ENCODE results near the gene TMEM108. TPM values are rescaled to one million over a fixed set of nuclear protein-coding genes. Genes with fewer than 3 reads are reported as not detected.

The TMEM108 gene
- polyA plus RNA-seq, 1 donor, result 2.8 TPM

DNA sequence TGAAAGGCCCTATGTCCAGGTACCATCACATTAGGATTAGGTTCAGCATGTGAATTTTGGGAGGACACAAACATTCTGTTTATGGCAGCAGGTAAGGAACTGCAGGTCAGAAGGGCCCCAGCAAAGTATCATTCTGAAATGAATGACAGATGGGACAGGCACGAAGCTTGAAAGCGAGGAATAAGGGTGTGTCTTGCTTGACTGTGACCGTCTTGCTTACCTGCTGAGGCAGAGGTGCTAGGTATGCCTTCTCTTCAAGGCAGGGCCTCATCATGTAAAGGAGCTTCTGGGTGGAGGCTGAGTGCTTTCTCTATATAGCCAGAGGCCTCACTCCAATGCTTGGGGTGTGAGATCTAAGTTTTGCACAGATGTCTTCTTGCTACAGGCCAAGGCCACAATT, 41.4 kb downstream of the TMEM108 start:
- Histone ChIP-seq H3K27ac (ENCODE audit: low read length) (no peak overlapping the region), H3K36me3 (ENCODE audit: control insufficient read depth, insufficient read depth, low read length) (no peaks in the 10 kb centered on the region), H3K4me3 (ENCODE audit: low read length) (no peak overlapping the region), H3K9me3 (ENCODE audit: control insufficient read depth, low read depth, low read length) (no peaks in the 10 kb centered on the region), H3K27me3 (ENCODE audit: control insufficient read depth, insufficient read depth, low read length) (no peaks in the 10 kb centered on the region), H3K4me1 (ENCODE audit: control insufficient read depth, insufficient read depth, low read length) (no peaks in the 10 kb centered on the region)
- no CpG with 5 or more reads among the region's 3 CpGs for WGBS (ENCODE audit: insufficient coverage, low lambda C conversion rate)
- DNase-seq, result no peak

DNA sequence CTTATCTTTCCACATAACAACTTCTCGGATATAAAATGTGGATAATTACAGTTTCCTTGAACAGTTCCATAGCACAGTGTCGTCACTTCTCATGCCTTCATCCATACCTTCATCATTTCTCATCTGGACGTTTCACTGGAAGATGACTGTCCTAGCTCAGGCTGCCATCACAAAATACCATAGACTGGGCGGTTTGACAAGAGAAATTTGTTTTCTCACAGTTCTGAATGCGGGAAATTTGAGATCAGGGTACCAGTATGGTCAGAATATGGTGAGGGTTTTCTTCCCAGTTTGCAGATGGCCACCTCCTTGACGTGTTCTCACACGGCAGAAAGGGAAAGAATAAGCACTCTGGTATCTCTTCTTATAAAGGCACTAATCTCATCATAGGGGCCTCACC, 42.8 kb downstream of the TMEM108 start:
- no peak overlapping the region for H3K27ac ChIP-seq (ENCODE audit: low read length)
- no CpG with 5 or more reads among the region's 7 CpGs for WGBS (ENCODE audit: insufficient coverage, low lambda C conversion rate)
- H3K27me3 ChIP-seq (ENCODE audit: control insufficient read depth, insufficient read depth, low read length), result no peaks in the 10 kb centered on the region

DNA sequence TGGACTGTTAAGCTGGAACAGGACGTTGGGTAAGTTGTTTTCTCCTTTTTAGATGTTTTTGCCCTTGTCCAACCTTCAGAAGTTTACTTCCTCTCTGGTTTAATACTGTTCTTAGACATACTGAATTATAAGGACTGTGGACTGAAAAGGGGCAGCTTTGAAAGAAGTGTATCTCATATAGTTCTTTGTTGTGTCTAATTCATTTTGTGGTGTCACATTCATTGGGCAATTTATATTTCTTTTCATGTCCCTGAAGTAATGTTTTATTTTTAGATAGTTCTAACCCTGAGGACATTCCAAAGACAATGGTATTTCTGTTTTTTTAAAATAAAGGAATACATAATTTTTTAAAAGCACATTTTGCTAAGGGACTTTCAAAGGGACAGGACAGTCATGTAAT, 45.2 kb downstream of the TMEM108 start:
- no CpG with 5 or more reads among the region's 1 CpG for WGBS (ENCODE audit: insufficient coverage, low lambda C conversion rate)
- DNase-seq, result no peak
- no peaks in the 10 kb centered on the region for H3K36me3 ChIP-seq (ENCODE audit: control insufficient read depth, insufficient read depth, low read length)
- H3K4me1 ChIP-seq (ENCODE audit: control insufficient read depth, insufficient read depth, low read length), result no peaks in the 10 kb centered on the region
- H3K27me3 ChIP-seq (ENCODE audit: control insufficient read depth, insufficient read depth, low read length), result no peaks in the 10 kb centered on the region
- no peak overlapping the region for H3K4me3 ChIP-seq (ENCODE audit: low read length)
- H3K9me3 ChIP-seq (ENCODE audit: control insufficient read depth, low read depth, low read length), result no peaks in the 10 kb centered on the region
- H3K27ac ChIP-seq (ENCODE audit: low read length), result no peak overlapping the region

More for the DNA sequence above, 42.8 kb downstream of the TMEM108 start:
- no peak overlapping the region for H3K4me3 ChIP-seq (ENCODE audit: low read length)
- no peak for DNase-seq
- no peaks in the 10 kb centered on the region for H3K9me3 ChIP-seq (ENCODE audit: control insufficient read depth, low read depth, low read length)
- no peaks in the 10 kb centered on the region for H3K4me1 ChIP-seq (ENCODE audit: control insufficient read depth, insufficient read depth, low read length)
- no peaks in the 10 kb centered on the region for H3K36me3 ChIP-seq (ENCODE audit: control insufficient read depth, insufficient read depth, low read length)

DNA sequence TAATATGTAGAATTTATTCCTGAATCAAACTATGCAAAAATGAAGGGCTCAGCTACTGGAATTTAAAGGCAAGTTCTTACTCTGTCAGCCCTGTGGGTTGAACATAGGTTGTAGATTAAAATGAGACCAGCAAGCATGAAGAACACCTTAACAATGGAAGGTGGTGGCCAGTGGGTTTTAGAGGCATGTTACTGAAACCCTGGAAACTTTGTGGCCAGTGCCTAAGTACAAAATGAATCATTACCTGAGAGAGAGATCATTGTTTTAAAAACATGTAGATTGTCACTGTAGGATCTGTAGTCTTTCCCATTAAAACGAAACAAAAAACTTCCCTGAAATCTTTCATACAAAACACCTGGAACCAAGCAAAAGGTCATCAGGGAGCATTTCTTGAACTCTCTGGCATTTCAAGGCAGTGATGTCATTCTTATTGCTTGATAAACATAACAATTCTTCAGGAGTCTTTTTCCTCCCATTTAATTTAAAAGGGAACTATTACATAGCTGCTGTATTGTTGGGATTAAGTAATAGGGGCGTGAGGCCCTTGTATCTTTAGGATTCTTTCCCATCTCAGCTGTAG, 51.8 kb downstream of the TMEM108 start:
- Histone ChIP-seq H3K9me3 (ENCODE audit: control insufficient read depth, low read depth, low read length) (no peaks in the 10 kb centered on the region), H3K36me3 (ENCODE audit: control insufficient read depth, insufficient read depth, low read length) (no peaks in the 10 kb centered on the region), H3K4me1 (ENCODE audit: control insufficient read depth, insufficient read depth, low read length) (no peaks in the 10 kb centered on the region), H3K27me3 (ENCODE audit: control insufficient read depth, insufficient read depth, low read length) (no peaks in the 10 kb centered on the region), H3K4me3 (ENCODE audit: low read length) (no peak overlapping the region), H3K27ac (ENCODE audit: low read length) (no peak overlapping the region)
- no CpG with 5 or more reads among the region's 2 CpGs for WGBS (ENCODE audit: insufficient coverage, low lambda C conversion rate)
- no peak for DNase-seq

DNA sequence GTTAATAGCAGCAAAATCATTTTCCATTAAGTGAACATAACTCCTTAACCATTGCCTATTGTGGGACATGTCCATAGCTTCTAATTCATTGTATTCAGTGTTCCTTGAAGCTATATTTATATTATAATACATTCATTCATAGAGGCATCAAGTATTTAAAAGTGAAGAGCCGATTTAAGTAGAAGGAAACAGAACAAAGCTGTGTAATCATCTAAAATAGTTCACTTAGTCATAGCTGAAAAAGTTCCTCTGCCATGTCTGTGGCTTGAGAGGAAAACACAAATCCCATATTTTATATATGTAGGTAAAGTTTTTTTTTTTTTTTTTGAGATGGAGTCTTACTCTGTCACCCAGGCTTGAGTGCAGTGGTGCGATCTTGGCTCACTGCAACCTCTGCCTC, 54.5 kb downstream of the TMEM108 start:
- 100% methylated on average over 1 of the region's 2 CpGs for WGBS (ENCODE audit: insufficient coverage, low lambda C conversion rate)
- Histone ChIP-seq H3K4me3 (ENCODE audit: low read length) (no peak overlapping the region), H3K27me3 (ENCODE audit: control insufficient read depth, insufficient read depth, low read length) (no peaks in the 10 kb centered on the region), H3K36me3 (ENCODE audit: control insufficient read depth, insufficient read depth, low read length) (no peaks in the 10 kb centered on the region), H3K9me3 (ENCODE audit: control insufficient read depth, low read depth, low read length) (no peaks in the 10 kb centered on the region), H3K27ac (ENCODE audit: low read length) (no peak overlapping the region), H3K4me1 (ENCODE audit: control insufficient read depth, insufficient read depth, low read length) (no peaks in the 10 kb centered on the region)
- no peak for DNase-seq

GRCh38 chr3:133093366-133093765, 55.2 kb downstream of the TMEM108 start:
- Histone ChIP-seq H3K36me3 (ENCODE audit: control insufficient read depth, insufficient read depth, low read length) (no peaks in the 10 kb centered on the region), H3K4me1 (ENCODE audit: control insufficient read depth, insufficient read depth, low read length) (no peaks in the 10 kb centered on the region), H3K4me3 (ENCODE audit: low read length) (no peak overlapping the region), H3K9me3 (ENCODE audit: control insufficient read depth, low read depth, low read length) (no peaks in the 10 kb centered on the region), H3K27me3 (ENCODE audit: control insufficient read depth, insufficient read depth, low read length) (no peaks in the 10 kb centered on the region), H3K27ac (ENCODE audit: low read length) (no peak overlapping the region)
- DNase-seq, result no peak
- no CpG with 5 or more reads among the region's 1 CpG for WGBS (ENCODE audit: insufficient coverage, low lambda C conversion rate)

GRCh38 chr3:133096900-133097613, 58.9 kb downstream of the TMEM108 start:
- Histone ChIP-seq H3K9me3 (ENCODE audit: control insufficient read depth, low read depth, low read length) (no peaks in the 10 kb centered on the region), H3K27ac (ENCODE audit: low read length) (no peak overlapping the region), H3K4me1 (ENCODE audit: control insufficient read depth, insufficient read depth, low read length) (no peaks in the 10 kb centered on the region), H3K27me3 (ENCODE audit: control insufficient read depth, insufficient read depth, low read length) (no peaks in the 10 kb centered on the region), H3K36me3 (ENCODE audit: control insufficient read depth, insufficient read depth, low read length) (no peaks in the 10 kb centered on the region), H3K4me3 (ENCODE audit: low read length) (no peak overlapping the region)
- no peak for DNase-seq
- no CpG with 5 or more reads among the region's 3 CpGs for WGBS (ENCODE audit: insufficient coverage, low lambda C conversion rate)

GRCh38 chr3:133103706-133104105, 65.5 kb downstream of the TMEM108 start:
- Histone ChIP-seq H3K27ac (ENCODE audit: low read length) (no peak overlapping the region), H3K36me3 (ENCODE audit: control insufficient read depth, insufficient read depth, low read length) (no peaks in the 10 kb centered on the region), H3K4me3 (ENCODE audit: low read length) (no peak overlapping the region), H3K27me3 (ENCODE audit: control insufficient read depth, insufficient read depth, low read length) (no peaks in the 10 kb centered on the region), H3K9me3 (ENCODE audit: control insufficient read depth, low read depth, low read length) (no peaks in the 10 kb centered on the region), H3K4me1 (ENCODE audit: control insufficient read depth, insufficient read depth, low read length) (no peaks in the 10 kb centered on the region)
- DNase-seq, result no peak

GRCh38 chr3:133106169-133106568, 68.0 kb downstream of the TMEM108 start:
- no peaks in the 10 kb centered on the region for H3K36me3 ChIP-seq (ENCODE audit: control insufficient read depth, insufficient read depth, low read length)
- no CpG with 5 or more reads among the region's 1 CpG for WGBS (ENCODE audit: insufficient coverage, low lambda C conversion rate)
- DNase-seq, result no peak

DNA sequence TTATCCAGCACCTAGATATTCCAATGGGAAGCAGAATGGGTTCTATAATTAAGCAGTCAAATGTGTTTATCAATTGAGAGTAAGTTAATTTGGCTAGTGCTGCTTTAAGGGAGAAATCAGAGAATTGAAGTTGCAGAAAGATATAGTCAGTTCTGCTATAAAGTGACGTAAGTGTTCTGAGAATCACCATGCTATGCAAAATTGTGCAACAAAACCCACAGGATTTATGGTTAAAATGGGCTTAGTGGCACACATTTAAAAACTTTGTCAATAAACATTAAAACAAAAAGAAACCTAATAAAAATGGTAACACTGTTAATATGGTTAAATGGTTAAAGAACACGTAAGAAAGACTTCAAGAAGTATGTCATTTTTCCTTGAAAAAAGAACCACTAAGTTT, 74.5 kb downstream of the TMEM108 start:
- Histone ChIP-seq H3K9me3 (ENCODE audit: control insufficient read depth, low read depth, low read length) (no peaks in the 10 kb centered on the region), H3K36me3 (ENCODE audit: control insufficient read depth, insufficient read depth, low read length) (no peaks in the 10 kb centered on the region), H3K4me1 (ENCODE audit: control insufficient read depth, insufficient read depth, low read length) (no peaks in the 10 kb centered on the region), H3K27ac (ENCODE audit: low read length) (no peak overlapping the region), H3K27me3 (ENCODE audit: control insufficient read depth, insufficient read depth, low read length) (no peaks in the 10 kb centered on the region), H3K4me3 (ENCODE audit: low read length) (no peak overlapping the region)
- 91% methylated on average over 1 of the region's 2 CpGs for WGBS (ENCODE audit: insufficient coverage, low lambda C conversion rate)
- no peak for DNase-seq

More at GRCh38 chr3:133106169-133106568, 68.0 kb downstream of the TMEM108 start:
- H3K4me1 ChIP-seq (ENCODE audit: control insufficient read depth, insufficient read depth, low read length), result no peaks in the 10 kb centered on the region
- no peak overlapping the region for H3K4me3 ChIP-seq (ENCODE audit: low read length)
- no peak overlapping the region for H3K27ac ChIP-seq (ENCODE audit: low read length)
- no peaks in the 10 kb centered on the region for H3K9me3 ChIP-seq (ENCODE audit: control insufficient read depth, low read depth, low read length)
- no peaks in the 10 kb centered on the region for H3K27me3 ChIP-seq (ENCODE audit: control insufficient read depth, insufficient read depth, low read length)

DNA sequence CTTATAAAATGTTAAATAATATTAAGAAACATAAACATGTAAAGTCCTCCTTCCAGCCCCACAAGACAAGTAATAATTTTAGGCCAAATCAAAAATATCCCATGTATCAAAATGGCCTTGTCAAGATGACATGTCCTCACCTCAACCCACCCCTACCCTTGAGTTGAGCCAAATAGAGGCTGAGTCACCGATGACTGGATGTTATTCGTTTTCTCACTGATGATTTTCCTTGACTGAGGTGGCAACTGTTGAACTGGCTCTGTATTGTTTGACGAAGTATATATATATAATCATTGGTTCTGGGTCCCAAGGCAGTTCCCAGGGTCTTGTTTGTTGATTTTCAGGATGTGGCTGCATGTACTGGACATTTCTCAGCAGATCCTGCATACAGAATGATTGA, 75.3 kb downstream of the TMEM108 start:
- no peaks in the 10 kb centered on the region for H3K27me3 ChIP-seq (ENCODE audit: control insufficient read depth, insufficient read depth, low read length)
- no peaks in the 10 kb centered on the region for H3K9me3 ChIP-seq (ENCODE audit: control insufficient read depth, low read depth, low read length)
- DNase-seq, result no peak
- H3K4me3 ChIP-seq (ENCODE audit: low read length), result no peak overlapping the region
- no peak overlapping the region for H3K27ac ChIP-seq (ENCODE audit: low read length)
- H3K36me3 ChIP-seq (ENCODE audit: control insufficient read depth, insufficient read depth, low read length), result no peaks in the 10 kb centered on the region
- H3K4me1 ChIP-seq (ENCODE audit: control insufficient read depth, insufficient read depth, low read length), result no peaks in the 10 kb centered on the region
- WGBS (ENCODE audit: insufficient coverage, low lambda C conversion rate), result no CpG with 5 or more reads among the region's 3 CpGs
